ENCODE results near the gene NOP53. TPM values are rescaled to one million over a fixed set of nuclear protein-coding genes. Genes with fewer than 3 reads are reported as not detected.

NOP53 gene
- total and polyA plus RNA-seq, 9 of the 15 experiments (the other 6 are each of a cell fraction or from before 2014, with no cell fraction given) = 6.5 to 274 (median 145) TPM

DNA sequence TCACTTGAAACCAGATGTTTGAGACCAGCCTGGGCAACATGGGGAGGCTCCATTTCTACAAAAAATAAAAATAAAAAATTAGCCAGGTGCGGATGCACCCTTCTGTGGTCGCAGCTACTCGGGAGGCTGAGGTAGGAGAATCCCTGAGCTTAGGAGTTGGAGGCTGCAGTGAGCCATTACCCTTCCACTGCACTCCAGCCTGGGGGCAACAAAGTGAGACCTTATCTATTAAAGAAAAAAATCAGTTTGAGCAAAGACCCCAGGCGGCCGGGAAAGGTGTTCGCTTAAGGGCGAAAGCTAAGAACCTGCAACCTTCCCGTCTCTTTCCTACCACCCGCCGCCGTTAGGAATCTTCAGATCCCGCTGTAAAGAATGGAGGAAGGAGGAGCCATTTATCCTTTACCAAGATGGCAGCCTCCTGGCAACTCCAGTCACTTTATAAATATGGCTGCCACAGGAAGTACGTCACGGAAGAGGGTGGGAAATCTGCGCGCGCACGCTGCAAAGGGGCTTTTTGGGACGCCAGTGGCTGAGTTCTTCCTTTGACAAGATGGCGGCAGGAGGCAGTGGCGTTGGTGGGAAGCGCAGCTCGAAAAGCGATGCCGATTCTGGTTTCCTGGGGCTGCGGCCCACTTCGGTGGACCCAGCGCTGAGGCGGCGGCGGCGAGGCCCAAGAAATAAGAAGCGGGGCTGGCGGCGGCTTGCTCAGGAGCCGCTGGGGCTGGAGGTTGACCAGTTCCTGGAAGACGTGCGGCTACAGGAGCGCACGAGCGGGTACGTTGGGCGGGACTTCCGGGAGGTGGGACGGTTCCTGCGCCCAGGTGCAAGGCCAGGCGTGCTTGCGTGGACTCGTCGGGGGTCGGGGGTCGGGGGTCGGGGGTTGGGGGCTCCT is at the start of gene NOP53 (continued):
- TF ChIP-seq, protein P1, sequence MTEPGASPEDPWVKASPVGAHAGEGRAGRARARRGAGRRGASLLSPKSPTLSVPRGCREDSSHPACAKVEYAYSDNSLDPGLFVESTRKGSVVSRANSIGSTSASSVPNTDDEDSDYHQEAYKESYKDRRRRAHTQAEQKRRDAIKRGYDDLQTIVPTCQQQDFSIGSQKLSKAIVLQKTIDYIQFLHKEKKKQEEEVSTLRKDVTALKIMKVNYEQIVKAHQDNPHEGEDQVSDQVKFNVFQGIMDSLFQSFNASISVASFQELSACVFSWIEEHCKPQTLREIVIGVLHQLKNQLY (CRISPR knock-in tag; conservative IDR thresholded peaks at IDR 0.05) = no peak
- TF ChIP-seq SRSF3 (IDR thresholded peaks at IDR 0.05; ENCODE audit: insufficient read depth, low read length) (no peak), ZNF583 (CRISPR knock-in tag; IDR thresholded peaks at IDR 0.05) (peak; percentile 14; the same call in 1 of the 2 replicates), ARHGAP35 (IDR thresholded peaks at IDR 0.05; ENCODE audit: partially characterized antibody) (no peak), EWSR1 (IDR thresholded peaks at IDR 0.05; ENCODE audit: borderline replicate concordance, low read depth, partially characterized antibody) (no peak), ZNF232 (CRISPR knock-in tag; IDR thresholded peaks at IDR 0.05) (no peak), NFRKB (IDR thresholded peaks at IDR 0.05; ENCODE audit: low read depth) (peak; percentile 97), HNRNPK (IDR thresholded peaks at IDR 0.05; ENCODE audit: low read depth, low read length, poor library complexity, severe bottlenecking) (no peak), ZC3H8 (IDR thresholded peaks at IDR 0.05) (no peak), KLF6 (CRISPR knock-in tag; IDR thresholded peaks at IDR 0.05; ENCODE audit: borderline replicate concordance) (no peak; the same call in 1 of the 2 replicates), RFX1 (IDR thresholded peaks at IDR 0.05) (no peak; the same call in 1 of the 2 replicates), JUND (IDR thresholded peaks at IDR 0.05; ENCODE audit: borderline replicate concordance, low read depth, low read length) (peak; percentile 15; the same call in 1 of the 2 replicates), JUND (tag; IDR thresholded peaks at IDR 0.05; ENCODE audit: borderline replicate concordance, low read depth, low read length) (peak; percentile 61; the same call in 2 of the 3 replicates), SIRT6 (IDR thresholded peaks at IDR 0.05; ENCODE audit: low read depth, low read length) (no peak)
- TF ChIP-seq, protein P2, sequence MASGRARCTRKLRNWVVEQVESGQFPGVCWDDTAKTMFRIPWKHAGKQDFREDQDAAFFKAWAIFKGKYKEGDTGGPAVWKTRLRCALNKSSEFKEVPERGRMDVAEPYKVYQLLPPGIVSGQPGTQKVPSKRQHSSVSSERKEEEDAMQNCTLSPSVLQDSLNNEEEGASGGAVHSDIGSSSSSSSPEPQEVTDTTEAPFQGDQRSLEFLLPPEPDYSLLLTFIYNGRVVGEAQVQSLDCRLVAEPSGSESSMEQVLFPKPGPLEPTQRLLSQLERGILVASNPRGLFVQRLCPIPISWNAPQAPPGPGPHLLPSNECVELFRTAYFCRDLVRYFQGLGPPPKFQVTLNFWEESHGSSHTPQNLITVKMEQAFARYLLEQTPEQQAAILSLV (tag; IDR thresholded peaks at IDR 0.05) = no peak
- TF ChIP-seq, protein P3, sequence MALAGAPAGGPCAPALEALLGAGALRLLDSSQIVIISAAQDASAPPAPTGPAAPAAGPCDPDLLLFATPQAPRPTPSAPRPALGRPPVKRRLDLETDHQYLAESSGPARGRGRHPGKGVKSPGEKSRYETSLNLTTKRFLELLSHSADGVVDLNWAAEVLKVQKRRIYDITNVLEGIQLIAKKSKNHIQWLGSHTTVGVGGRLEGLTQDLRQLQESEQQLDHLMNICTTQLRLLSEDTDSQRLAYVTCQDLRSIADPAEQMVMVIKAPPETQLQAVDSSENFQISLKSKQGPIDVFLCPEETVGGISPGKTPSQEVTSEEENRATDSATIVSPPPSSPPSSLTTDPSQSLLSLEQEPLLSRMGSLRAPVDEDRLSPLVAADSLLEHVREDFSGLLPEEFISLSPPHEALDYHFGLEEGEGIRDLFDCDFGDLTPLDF (CRISPR knock-in tag; IDR thresholded peaks at IDR 0.05) = no peak
- TF ChIP-seq, protein P4, sequence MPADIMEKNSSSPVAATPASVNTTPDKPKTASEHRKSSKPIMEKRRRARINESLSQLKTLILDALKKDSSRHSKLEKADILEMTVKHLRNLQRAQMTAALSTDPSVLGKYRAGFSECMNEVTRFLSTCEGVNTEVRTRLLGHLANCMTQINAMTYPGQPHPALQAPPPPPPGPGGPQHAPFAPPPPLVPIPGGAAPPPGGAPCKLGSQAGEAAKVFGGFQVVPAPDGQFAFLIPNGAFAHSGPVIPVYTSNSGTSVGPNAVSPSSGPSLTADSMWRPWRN (IDR thresholded peaks at IDR 0.05; ENCODE audit: low read depth) = no peak
- TF ChIP-seq, protein P5, sequence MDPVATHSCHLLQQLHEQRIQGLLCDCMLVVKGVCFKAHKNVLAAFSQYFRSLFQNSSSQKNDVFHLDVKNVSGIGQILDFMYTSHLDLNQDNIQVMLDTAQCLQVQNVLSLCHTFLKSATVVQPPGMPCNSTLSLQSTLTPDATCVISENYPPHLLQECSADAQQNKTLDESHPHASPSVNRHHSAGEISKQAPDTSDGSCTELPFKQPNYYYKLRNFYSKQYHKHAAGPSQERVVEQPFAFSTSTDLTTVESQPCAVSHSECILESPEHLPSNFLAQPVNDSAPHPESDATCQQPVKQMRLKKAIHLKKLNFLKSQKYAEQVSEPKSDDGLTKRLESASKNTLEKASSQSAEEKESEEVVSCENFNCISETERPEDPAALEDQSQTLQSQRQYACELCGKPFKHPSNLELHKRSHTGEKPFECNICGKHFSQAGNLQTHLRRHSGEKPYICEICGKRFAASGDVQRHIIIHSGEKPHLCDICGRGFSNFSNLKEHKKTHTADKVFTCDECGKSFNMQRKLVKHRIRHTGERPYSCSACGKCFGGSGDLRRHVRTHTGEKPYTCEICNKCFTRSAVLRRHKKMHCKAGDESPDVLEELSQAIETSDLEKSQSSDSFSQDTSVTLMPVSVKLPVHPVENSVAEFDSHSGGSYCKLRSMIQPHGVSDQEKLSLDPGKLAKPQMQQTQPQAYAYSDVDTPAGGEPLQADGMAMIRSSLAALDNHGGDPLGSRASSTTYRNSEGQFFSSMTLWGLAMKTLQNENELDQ (CRISPR knock-in tag; IDR thresholded peaks at IDR 0.05; ENCODE audit: borderline replicate concordance) = no peak
